ENCODE measurements around the gene LYRM4.

DNA sequence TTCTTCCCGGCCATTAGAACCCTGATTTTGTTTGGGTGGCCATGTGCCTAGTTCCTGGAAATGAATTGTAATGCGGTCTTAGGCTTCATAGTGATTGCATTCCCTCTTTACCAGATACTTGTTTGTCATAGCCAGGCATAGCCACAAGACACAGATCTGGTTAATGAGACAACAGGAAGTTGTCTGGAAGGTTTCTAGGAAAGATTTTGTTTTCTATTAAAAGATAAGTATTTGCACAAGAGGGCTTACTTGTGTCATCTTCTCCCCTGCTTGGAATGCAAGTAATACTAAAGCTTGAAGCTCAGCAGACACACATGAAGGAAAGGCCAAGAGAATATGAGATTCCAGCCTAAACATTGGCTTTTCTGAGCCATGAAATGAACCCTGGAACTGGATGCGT is 13.5 kb upstream of the LYRM4 start:
- no peak for TF ChIP-seq EP300 (IDR thresholded peaks at IDR 0.05)
- no peak for TF ChIP-seq POLR2A (IDR thresholded peaks at IDR 0.05; ENCODE audit: low read depth)
- TF ChIP-seq POLR2AphosphoS5 (IDR thresholded peaks at IDR 0.05), result no peak
- TF ChIP-seq, protein P1, sequence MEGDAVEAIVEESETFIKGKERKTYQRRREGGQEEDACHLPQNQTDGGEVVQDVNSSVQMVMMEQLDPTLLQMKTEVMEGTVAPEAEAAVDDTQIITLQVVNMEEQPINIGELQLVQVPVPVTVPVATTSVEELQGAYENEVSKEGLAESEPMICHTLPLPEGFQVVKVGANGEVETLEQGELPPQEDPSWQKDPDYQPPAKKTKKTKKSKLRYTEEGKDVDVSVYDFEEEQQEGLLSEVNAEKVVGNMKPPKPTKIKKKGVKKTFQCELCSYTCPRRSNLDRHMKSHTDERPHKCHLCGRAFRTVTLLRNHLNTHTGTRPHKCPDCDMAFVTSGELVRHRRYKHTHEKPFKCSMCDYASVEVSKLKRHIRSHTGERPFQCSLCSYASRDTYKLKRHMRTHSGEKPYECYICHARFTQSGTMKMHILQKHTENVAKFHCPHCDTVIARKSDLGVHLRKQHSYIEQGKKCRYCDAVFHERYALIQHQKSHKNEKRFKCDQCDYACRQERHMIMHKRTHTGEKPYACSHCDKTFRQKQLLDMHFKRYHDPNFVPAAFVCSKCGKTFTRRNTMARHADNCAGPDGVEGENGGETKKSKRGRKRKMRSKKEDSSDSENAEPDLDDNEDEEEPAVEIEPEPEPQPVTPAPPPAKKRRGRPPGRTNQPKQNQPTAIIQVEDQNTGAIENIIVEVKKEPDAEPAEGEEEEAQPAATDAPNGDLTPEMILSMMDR (IDR thresholded peaks at IDR 0.05), result no peak

All from esophagus muscularis mucosa (tissue), 4 donors.